DMS 273 (cell line): ENCODE results near the gene LBX2.

Source experiments
- DNase-seq: peaks from one replicate; lab custom pipeline; 2025; ENCODE audit not compliant: unreplicated experiment; lab: John Stamatoyannopoulos, UW

Gene LBX2, protein sequence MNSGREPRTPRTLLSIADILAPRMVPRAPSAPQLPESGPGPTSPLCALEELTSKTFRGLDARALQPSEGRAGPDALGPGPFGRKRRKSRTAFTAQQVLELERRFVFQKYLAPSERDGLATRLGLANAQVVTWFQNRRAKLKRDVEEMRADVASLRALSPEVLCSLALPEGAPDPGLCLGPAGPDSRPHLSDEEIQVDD

GRCh38 chr2:74499267-74499939 lies at the start of gene LBX2:
Gene LBX2 (minus strand): TSS chr2:74499603. CDS start chr2:74499537, 66 bp downstream.
- peak; percentile 50 for DNase-seq

DNA sequence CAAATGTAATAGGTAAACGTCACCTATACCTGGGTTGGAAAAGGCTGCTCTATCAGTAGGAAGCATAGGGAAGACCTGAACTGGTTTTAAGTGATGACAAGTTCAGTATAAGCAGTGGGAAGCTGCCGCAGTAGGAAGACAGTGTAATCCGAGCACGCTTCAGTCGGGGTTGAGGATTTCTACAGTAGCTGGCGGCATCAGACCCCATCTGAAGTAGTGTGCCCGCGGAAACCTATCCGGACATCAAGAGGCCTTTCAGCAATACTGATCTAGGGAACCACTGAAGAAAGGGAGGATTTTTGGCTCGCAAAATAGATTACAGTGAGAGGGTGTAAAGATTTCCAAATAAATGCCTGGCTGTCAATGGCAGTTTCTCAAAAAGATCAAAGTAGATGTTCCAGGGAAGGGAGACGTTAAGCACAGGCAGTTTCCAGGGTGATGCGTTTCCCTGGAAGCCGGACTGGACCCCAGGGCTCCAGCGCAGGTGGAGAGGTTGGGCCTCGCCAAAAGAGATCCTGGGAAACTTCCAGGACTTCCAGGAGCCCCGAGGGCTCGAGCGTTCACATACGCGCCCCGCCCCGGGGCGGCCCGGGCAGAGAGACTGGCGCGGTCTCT lies 49.0 kb upstream of the LBX2 start:
- peak; percentile 92 for DNase-seq

GRCh38 chr2:74546004-74546403 lies 46.6 kb upstream of the LBX2 start:
- no peak for DNase-seq

GRCh38 chr2:74544634-74545033 lies 45.2 kb upstream of the LBX2 start:
- no peak for DNase-seq

DNA sequence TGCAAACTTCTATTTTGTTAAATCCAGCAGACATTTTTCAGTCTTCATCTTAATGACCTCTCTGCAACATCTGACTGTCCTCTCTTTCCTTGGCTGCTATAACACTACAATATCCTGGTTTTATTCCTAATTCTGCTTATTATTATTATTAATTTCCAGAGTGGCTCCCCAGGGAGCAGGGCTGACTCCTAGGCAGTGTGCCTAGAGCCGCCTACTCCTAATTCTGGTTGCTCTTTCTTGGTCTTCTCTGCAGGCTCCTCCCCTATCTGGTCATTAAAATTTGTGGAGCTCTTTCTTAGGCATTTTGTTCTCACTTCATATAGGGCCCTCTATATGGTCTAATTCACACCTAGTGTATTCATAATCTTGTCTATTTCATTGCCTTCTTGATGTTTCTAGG lies 43.6 kb upstream of the LBX2 start:
- no peak for DNase-seq

- no peak for DNase-seq
These were observed 40.9 kb upstream of the LBX2 start for GRCh38 chr2:74540291-74540690.

DNA sequence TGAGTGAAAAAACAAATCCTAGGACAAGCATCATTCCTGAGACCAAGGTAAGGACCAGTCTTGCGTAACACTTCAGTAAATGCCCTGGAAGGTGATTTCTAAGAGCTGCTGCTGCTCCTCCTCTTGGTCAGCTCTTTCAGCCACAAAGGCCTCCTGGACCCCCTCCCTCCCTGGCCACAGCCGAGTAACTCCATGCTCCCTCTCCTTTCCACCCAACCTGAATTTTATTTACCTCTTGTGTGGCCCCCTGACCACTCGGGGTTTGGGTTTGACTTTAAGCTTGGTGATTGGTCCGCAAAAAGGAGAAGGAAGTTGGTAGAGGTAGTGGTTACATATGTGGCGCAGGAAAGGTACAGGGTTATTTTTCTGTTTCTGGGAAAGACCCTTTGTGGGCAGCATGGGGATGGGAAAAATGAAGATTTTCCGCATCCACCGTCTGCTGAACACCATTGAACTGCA lies 39.5 kb upstream of the LBX2 start:
- DNase-seq: no peak

- no peak for DNase-seq
These were observed 37.7 kb upstream of the LBX2 start for GRCh38 chr2:74537140-74537539.

DNA sequence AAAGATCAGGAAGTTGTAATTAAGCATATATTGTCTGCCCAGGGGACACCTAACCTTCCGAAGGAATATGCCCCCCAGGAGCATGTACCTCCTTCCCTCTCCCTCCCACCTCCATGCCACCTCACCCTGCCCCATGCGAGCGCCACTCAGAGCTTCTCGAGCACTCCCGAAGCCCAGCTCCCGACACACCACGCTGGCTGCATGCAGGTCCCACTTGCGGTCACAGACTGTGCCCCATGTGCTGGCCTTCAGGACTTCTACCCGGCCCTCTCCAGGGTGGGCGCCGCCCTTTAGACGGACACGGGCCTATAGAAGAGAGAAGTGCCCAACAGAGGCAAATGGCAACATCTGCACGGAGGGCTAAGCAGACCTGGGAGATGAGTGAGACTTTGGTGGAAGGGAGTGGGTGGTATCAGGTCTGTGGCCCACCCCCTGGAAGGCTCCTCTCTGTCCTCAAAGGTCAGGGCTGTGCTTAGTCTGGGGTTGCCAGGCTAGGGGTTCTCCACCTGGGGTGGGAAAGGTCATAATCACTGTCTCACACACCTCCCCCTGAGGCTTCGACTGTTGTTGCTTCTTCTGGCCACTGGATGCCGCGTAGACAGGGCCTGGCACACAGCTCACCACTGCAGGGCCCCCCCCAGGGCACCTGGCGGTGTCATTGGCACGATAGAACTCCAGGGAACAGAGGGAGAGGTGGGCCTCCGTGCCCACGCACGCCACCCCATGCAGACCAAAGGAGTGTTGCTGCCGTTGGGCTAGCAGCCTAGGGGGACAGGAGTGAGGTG lies 37.0 kb upstream of the LBX2 start:
- DNase-seq: no peak

DNA sequence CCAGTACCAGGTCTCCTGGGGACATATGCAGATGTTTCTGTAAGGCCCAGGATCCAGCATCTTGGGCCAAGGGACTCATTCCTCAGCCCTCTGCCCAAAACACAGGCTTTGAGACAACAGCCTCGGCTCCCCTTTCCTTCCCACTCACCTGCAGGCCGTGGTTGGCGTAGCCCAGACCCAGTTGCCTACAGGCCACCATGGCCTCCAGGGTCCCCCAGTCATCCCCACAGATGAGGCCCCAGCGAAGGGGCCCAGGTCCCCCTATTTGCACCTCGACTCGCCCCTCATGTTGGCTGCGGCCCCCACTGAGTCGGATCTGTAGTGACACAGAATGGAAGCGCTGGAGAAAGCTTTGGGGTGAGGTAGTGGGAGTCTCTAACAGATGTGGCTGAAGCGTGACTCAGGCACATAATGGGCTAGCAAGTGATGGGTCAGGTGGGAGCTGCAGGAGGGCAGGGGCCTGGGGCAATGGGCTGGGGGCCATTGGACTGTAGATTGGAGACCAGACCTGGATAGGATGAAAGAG lies 36.1 kb upstream of the LBX2 start:
- DNase-seq: no peak

GRCh38 chr2:74534411-74534810 lies 35.0 kb upstream of the LBX2 start:
- no peak for DNase-seq

- DNase-seq: no peak
These were observed 34.1 kb upstream of the LBX2 start for GRCh38 chr2:74533464-74533863.

DNA sequence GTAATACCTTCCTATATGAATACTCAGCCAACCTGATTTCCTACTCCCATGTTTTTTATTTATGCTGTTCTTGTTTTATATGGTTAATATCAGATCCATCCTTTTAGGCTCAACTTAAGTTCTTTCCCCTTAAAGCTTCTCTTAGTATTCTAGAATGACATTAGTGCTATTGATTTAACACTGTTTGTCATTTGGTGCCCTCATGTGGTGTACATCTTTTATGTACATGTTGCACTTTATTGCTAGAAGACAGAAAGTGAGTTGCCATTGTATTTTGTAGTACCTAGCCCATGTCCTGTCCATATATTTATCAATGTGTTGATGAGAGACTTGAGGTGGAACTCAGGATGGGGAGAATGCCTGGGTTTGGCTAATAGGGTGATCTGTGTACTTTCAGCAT lies 32.8 kb upstream of the LBX2 start:
- peak; percentile 62 for DNase-seq

DNA sequence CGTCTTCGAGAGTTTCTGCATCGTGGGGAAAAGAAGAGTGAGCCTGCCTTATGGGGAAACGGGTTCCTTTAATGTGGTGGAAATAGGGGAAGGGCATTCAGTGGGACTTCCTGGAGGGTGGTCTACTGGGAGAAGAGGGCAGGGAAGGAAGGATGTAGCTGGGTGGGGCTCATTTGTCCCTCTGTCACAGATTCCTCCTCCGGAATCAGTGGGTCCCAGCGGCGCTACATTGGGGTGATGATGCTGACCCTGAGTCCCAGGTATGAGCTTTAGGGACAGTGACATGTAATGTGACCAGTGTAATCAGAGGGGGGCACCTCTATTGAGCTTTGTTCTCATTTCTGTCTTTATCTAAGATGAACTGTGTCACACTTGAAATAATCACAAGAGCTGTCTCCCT lies 32.3 kb upstream of the LBX2 start:
- DNase-seq: no peak

- DNase-seq: peak; percentile 61
These were observed 31.1 kb upstream of the LBX2 start for GRCh38 chr2:74530239-74531187.

- peak; percentile 99 for DNase-seq
These were observed 30.2 kb upstream of the LBX2 start, which contains the start of the genes AUP1 and HTRA2 for GRCh38 chr2:74529357-74530238. Gene AUP1 (minus strand): TSS chr2:74529706. CDS start chr2:74529629, 77 bp downstream. Gene HTRA2 (plus strand): TSS chr2:74529933. CDS start chr2:74530007, 74 bp downstream.

DNA sequence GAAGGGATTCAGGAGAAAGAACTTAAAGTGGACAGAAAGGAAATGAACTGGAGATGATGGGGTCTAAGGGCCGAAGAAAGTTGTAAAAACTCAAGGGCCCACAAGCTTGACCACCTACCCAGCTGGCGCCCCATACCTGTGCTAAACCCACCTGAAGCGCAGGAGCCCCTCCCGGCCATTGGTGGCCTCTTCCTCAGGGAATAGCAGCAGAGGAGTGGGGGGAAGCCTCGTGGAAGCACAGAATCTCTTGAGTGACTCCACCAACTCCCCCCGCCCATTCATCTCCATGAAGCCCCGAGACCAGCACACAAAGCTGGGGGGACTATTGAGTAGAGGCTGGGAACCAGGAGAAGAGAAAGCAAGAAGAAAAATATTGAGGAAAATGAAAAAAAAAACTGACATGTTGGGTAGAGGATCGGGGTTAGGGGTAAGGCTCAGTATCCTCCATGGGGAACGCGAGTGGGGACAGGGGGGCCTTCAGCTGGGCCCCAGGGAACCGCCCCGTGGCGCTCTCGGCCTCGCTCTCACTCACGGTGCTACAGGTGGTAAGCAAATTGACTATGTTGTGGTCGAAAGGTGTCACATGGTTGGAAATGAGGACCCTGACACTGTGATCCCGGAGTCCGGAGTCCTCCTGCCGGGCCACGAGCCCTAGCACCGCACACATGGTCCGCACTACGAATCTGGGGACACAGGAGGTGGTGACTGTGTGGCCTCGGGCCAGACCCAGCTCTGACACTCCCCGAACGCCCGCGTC lies 29.4 kb upstream of the LBX2 start:
- DNase-seq: no peak

DNA sequence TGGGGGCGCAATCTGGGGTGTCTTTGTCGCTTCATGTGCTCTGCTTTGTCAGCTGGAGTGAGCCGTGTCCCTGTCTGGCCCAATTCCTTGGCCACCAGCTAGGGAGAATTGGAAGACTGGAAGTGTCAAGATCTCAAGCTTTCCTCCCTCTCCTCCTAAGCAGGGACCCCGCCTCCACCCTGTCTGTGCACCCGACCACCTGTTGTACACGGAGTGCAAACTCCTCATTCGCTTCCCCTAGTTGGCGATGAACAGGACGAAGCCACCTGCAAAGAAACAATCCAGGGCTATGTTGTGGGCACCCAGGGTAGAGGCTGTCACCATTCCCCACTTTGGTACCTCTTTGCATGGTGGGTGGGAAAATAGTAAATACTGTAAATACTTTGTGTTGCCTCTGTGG lies 28.3 kb upstream of the LBX2 start:
- no peak for DNase-seq
